ENCODE measurements around the gene SRP68. TPM values are rescaled to one million over a fixed set of nuclear protein-coding genes. Genes with fewer than 3 reads are reported as not detected.

The SRP68 gene
- polyA plus RNA-seq, 1 of the 3 experiments (the other 2 are of a cell fraction), result 76.8 TPM

DNA sequence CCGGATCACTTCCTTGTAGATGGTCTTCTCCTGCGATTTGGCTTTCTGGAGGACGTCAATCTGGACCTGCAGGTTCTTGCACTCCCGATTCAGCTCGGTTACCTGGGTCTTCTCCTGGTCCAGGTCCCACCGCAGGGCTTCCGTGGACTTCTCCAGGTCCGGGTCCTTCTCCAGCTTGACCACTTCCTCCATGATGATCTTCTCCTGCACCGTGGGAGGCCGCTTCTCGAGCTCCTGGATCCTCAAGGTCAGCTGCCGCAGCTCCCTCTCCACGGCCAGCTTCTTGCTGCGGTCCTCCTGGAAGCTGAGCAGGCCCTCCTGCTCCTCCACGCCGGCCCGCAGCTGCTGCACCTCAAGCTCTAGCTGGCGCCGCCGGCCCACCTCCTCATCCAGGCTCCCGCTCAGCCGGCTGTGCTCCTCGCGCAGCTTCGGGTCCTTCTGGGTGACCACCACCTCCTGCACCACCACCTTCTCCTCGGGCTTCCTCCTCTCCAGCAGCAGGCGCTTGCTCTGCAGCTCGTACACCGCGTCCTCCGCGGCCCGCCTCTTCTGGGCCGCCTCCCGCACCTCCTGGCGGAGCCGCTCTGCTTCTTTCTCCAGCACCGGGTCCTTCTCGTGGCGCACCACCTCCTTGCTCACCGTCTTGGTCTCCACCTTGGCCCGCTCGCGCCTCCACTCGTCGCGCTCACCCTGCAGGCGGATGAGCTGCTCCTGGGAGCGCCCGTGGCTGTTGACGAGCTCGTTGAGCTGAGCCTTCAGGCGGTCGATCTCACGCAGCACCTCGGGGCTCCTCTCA is 63.5 kb downstream of the SRP68 start:
- CTCF ChIA-PET, result interaction anchor here (0.6 to 14.6 kb wide), 12 partner anchors 7 to 292 kb away, joined by 3 to 231 read pairs (median 4); partner anchors contain the start of genes CDK3 and MRPL38
- H3K79me2 ChIP-seq (ENCODE audit: insufficient read depth), result no peaks in the 10 kb centered on the region
- H4K20me1 ChIP-seq (ENCODE audit: insufficient read depth), result no peaks in the 10 kb centered on the region
- no peak overlapping the region for H3K4me2 ChIP-seq
- no peaks in the 10 kb centered on the region for H3K9me2 ChIP-seq
- POLR2A ChIA-PET, result no interaction called here
- H3K27ac ChIP-seq (ENCODE audit: low read depth in 2 of 2, low read length in 1 of 2), result no peak overlapping the region
- peaks cover 1 to 14% of the 10 kb centered on the region in 2 experiments; a peak in 3 of 4 replicates for H3K4me1 ChIP-seq (ENCODE audit: control insufficient read depth in 1 of 2, insufficient read depth in 2 of 2, low read depth in 1 of 2, low read length in 1 of 2)
- no peaks in the 10 kb centered on the region for H3K27me3 ChIP-seq (ENCODE audit: insufficient read depth)
- DNase-seq, result no peak
- no peak overlapping the region for H3K4me3 ChIP-seq (ENCODE audit: low read depth in 2 of 2, low read length in 1 of 2)
- H3F3A ChIP-seq (replicated peaks; ENCODE audit: insufficient read depth), result peaks cover 10% of the 10 kb centered on the region
- H3K9me3 ChIP-seq, result no peaks in the 10 kb centered on the region
- TF ChIP-seq, protein P1, sequence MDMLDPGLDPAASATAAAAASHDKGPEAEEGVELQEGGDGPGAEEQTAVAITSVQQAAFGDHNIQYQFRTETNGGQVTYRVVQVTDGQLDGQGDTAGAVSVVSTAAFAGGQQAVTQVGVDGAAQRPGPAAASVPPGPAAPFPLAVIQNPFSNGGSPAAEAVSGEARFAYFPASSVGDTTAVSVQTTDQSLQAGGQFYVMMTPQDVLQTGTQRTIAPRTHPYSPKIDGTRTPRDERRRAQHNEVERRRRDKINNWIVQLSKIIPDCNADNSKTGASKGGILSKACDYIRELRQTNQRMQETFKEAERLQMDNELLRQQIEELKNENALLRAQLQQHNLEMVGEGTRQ (IDR thresholded peaks at IDR 0.05; ENCODE audit: borderline replicate concordance, low read depth, low read length), result no peak
- no peak for TF ChIP-seq CHD2 (IDR thresholded peaks at IDR 0.05; ENCODE audit: low read length, partially characterized antibody)
- no peak for TF ChIP-seq FOXJ3 (CRISPR knock-in tag; IDR thresholded peaks at IDR 0.05)
- TF ChIP-seq EZH2phosphoT487 (IDR thresholded peaks at IDR 0.05; ENCODE audit: borderline replicate concordance, low read depth), result no peak
- TF ChIP-seq, protein P2, sequence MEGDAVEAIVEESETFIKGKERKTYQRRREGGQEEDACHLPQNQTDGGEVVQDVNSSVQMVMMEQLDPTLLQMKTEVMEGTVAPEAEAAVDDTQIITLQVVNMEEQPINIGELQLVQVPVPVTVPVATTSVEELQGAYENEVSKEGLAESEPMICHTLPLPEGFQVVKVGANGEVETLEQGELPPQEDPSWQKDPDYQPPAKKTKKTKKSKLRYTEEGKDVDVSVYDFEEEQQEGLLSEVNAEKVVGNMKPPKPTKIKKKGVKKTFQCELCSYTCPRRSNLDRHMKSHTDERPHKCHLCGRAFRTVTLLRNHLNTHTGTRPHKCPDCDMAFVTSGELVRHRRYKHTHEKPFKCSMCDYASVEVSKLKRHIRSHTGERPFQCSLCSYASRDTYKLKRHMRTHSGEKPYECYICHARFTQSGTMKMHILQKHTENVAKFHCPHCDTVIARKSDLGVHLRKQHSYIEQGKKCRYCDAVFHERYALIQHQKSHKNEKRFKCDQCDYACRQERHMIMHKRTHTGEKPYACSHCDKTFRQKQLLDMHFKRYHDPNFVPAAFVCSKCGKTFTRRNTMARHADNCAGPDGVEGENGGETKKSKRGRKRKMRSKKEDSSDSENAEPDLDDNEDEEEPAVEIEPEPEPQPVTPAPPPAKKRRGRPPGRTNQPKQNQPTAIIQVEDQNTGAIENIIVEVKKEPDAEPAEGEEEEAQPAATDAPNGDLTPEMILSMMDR (IDR thresholded peaks at IDR 0.05), result no peak
- no peak for TF ChIP-seq TAF1 (IDR thresholded peaks at IDR 0.05; ENCODE audit: borderline replicate concordance, low read depth, low read length)
- TF ChIP-seq, protein P3, sequence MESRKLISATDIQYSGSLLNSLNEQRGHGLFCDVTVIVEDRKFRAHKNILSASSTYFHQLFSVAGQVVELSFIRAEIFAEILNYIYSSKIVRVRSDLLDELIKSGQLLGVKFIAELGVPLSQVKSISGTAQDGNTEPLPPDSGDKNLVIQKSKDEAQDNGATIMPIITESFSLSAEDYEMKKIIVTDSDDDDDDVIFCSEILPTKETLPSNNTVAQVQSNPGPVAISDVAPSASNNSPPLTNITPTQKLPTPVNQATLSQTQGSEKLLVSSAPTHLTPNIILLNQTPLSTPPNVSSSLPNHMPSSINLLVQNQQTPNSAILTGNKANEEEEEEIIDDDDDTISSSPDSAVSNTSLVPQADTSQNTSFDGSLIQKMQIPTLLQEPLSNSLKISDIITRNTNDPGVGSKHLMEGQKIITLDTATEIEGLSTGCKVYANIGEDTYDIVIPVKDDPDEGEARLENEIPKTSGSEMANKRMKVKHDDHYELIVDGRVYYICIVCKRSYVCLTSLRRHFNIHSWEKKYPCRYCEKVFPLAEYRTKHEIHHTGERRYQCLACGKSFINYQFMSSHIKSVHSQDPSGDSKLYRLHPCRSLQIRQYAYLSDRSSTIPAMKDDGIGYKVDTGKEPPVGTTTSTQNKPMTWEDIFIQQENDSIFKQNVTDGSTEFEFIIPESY (IDR thresholded peaks at IDR 0.05; ENCODE audit: borderline replicate concordance, low read depth), result no peak
- no peak for TF ChIP-seq RXRA (IDR thresholded peaks at IDR 0.05; ENCODE audit: borderline replicate concordance, low read depth)
- TF ChIP-seq ELF1 (IDR thresholded peaks at IDR 0.05), result no peak
- no peak for TF ChIP-seq GABPA (IDR thresholded peaks at IDR 0.05; ENCODE audit: low read depth)
- TF ChIP-seq RFX5 (IDR thresholded peaks at IDR 0.05; ENCODE audit: low read length), result no peak
- TF ChIP-seq MEF2A (IDR thresholded peaks at IDR 0.05; ENCODE audit: borderline replicate concordance, low read depth), result no peak
- H2AFZ ChIP-seq (ENCODE audit: low read depth), result no peak overlapping the region
- H3K36me3 ChIP-seq (replicated peaks in 1 of 2; ENCODE audit: control insufficient read depth in 1 of 2, insufficient read depth in 2 of 2, low read length in 1 of 2), result no peaks in the 10 kb centered on the region
- no peak overlapping the region for H3K9ac ChIP-seq
- WGBS (ENCODE audit: low lambda C conversion rate), result 90% methylated on average over 56 of the region's 56 CpGs
